GM18520 (cell line): Measurements from ENCODE around the gene MAGEB6B.
"Not testable (repeated sequence)": the region's sequence is repeated elsewhere in the genome, so short reads cannot be mapped to it uniquely, and the experiment has no call there.

Source experiments
- ATAC-seq: cut with Tn5 transposase; IDR thresholded peaks from one replicate; pipeline ENCODE4 v1.9.1; 2021; ENCODE audit not compliant: unreplicated experiment

Gene MAGEB6B, protein sequence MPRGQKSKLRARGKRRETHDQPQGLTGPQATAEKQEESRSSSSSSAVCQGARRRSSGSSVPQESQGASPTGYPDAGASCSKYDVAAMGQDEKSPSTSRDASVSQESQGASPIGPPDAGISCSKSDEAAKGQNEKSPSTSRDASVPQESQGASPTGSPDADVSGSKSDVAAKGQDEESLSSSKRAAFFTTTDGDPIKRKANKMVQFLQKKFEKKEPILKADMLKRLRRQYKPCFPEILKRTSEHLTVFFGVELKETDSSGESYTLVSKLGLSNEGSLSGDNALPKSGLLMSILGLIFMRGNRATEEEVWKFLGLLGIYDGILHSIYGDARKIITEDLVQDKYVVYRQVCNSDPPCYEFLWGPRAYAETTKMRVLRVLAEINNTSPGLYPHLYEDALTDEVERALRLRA

GRCh38 chrX:26160301-26160700, at the start of gene MAGEB6B:
Gene MAGEB6B, plus strand, starts transcription at chrX:26160601. Its CDS starts 0 bp downstream, at chrX:26160601.
- no peak for ATAC-seq

DNA sequence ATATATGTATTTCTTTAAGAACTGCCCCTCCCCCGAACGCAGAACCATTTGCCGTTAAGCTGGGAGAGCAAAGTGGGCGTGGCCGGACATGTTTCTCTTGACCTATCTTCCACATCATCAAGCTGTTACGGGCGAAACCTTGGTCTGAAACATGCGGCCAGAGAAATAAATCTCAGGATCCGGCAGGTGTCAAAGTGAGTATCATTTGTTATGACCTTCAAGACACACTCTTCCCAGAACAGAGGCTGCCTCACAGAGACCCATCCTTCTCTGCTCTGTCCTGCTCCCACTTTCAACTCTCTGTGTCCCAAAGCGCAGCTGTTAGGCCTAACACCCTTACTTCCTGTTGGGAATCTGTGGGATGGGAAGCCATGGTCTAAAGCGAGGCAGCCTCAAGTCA, 22.1 kb upstream of the MAGEB6B start, which contains the start of gene MAGEB18:
MAGEB18 (plus strand) TSS at position 70 of the 400 bp plus-strand sequence. CDS start 643 bp downstream, outside the sequence.
- no peak for ATAC-seq

DNA sequence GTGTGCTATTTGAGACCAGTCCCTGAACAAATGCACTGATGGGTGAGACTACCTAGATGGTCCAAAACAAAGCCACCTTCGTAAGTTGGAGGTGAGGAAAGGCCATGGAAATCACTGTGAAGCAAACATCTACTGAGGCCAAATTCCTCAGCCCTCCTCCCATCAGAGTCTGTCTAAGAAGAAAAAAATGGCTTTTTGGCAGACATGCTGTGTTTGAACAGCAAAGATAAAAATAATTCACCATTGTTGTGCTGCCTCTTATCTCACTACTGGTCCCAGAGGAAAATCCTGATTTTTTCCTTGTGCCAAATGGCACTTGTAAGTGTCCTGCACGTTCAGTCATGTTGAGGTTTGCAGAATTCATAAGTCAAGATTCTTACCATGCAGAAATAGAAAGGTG, 14.4 kb upstream of the MAGEB6B start:
- ATAC-seq: no peak

DNA sequence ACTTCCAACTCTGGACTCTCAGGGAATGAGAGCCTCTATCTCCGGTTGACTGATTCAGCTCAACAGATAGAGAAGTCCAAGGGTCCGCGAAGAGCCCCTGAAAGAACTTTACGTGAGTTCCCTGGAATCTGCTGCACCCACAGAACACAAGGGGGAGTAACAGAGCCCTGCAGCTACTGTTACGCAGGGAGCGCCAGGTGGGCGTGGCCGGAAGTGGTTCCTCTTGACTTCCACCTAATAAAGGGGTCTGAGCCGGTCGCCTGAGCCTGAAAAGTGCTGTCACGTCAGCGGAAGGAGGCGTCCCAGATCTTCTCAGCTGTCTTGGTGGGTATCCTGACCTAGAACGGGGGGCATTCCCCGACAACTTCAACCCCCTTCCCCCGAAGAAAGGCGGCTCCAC, 31.8 kb downstream of the MAGEB6B start, which contains the start of gene MAGEB6:
MAGEB6 (plus strand) TSS at position 237 of the 400 bp plus-strand sequence. CDS start 1,407 bp downstream, outside the sequence.
- ATAC-seq: no peak

- no peak for ATAC-seq
Measured at GRCh38 chrX:26203561-26203960, 43.2 kb downstream of the MAGEB6B start.

DNA sequence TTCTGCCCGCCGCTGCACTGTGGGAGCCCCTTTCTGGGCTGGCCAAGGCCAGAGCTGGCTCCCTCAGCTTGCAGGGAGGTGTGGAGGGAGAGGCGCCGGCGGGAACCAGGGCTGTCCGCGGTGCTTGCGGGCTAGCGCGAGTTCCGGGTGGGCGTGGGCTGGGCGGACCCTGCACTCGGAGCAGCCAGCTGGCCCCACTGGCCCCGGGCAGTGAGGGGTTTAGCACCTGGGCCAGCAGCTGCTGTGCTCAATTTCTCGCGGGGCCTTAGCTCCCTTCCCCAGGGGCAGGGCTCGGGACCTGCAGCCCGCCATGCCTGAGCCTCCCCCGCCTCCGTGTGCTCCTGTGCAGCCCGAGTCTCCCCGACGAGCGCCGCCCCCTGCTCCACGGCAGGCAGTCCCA, 44.3 kb downstream of the MAGEB6B start:
- ATAC-seq: not testable (repeated sequence)

GRCh38 chrX:26208012-26208411, 47.6 kb downstream of the MAGEB6B start:
- no peak for ATAC-seq
